ENCODE measurements around the gene PDHX.

GRCh38 chr11:34968862-34969261 is 52.4 kb downstream of the PDHX start:
- TF ChIP-seq EGR1 (IDR thresholded peaks at IDR 0.05; ENCODE audit: low read depth in 2 of 2) (no peak), YY1 (IDR thresholded peaks at IDR 0.05) (no peak), TAF1 (conservative IDR thresholded peaks at IDR 0.05) (no peak)
- TF ChIP-seq, protein P1, sequence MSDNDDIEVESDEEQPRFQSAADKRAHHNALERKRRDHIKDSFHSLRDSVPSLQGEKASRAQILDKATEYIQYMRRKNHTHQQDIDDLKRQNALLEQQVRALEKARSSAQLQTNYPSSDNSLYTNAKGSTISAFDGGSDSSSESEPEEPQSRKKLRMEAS (IDR thresholded peaks at IDR 0.05), result no peak
